CD4-positive, alpha-beta memory T cell (primary cell): ENCODE measurements around the gene TXNRD1. TPM values are rescaled to one million over a fixed set of nuclear protein-coding genes. Genes with fewer than 3 reads are reported as not detected.
A peak's percentile ranks its signal among the peaks of the same experiment; 100 is the strongest.

Experiments used
- CTCF ChIA-PET: fragments of 350-600 bp; sonication (Branson Sonifier 250); formaldehyde crosslinking; loops from one replicate; lab custom pipeline; 2021; ENCODE audit warnings: inconsistent platforms; ENCODE audit not compliant: partially characterized antibody; lab: Charles Lee
- POLR2A ChIA-PET: fragments of 350-600 bp; sonication (Branson Sonifier 250); formaldehyde crosslinking; loops from one replicate; lab custom pipeline; 2021; ENCODE audit not compliant: partially characterized antibody; lab: Charles Lee
- DNase-seq, 5 donors: peaks; one replicate each; pipeline versions ENCODE4 v3.0.0 to v3.0.0-alpha.2; 2020 to 2022; ENCODE audit warnings: mixed read lengths in 1 of 5
- H3K27ac ChIP-seq: one replicate; pipeline ENCODE4 v1.7.0; 2013; ENCODE audit warnings: low read depth, low read length
- H3K27me3 ChIP-seq: 2 replicates; pipeline ENCODE4 v1.7.0; 2013; ENCODE audit warnings: mild to moderate bottlenecking, low read length, moderate library complexity; ENCODE audit not compliant: insufficient read depth
- H3K36me3 ChIP-seq: 2 replicates; pipeline ENCODE4 v1.7.0; 2013; ENCODE audit warnings: mild to moderate bottlenecking, low read length, moderate library complexity; ENCODE audit not compliant: insufficient read depth
- H3K4me1 ChIP-seq: 2 replicates; pipeline ENCODE4 v1.7.0; 2013; ENCODE audit warnings: mild to moderate bottlenecking, low read length, moderate library complexity; ENCODE audit not compliant: insufficient read depth
- H3K4me3 ChIP-seq, 2 donors: one replicate each; pipeline ENCODE4 v1.7.0; 2013; ENCODE audit warnings: low read length in 2 of 2, mild to moderate bottlenecking in 1 of 2
- H3K9me3 ChIP-seq, 2 donors: one replicate each; pipeline ENCODE4 v1.7.0; 2013; ENCODE audit warnings: low read length in 2 of 2, control low read depth in 1 of 2; ENCODE audit not compliant: control insufficient read depth in 1 of 2
- H3K27ac Mint-ChIP-seq, 7 donors: one replicate each; pipeline ENCODE4 v1.8.0; 2020 to 2021; ENCODE audit warnings: mixed read lengths in 7 of 7, mild to moderate bottlenecking in 6 of 7, inconsistent platforms in 3 of 7, moderate library complexity in 3 of 7
- H3K27me3 Mint-ChIP-seq, 2 donors: one replicate each; pipeline ENCODE4 v1.8.0; 2020 to 2021; ENCODE audit warnings: mixed read lengths in 2 of 2
- H3K36me3 Mint-ChIP-seq, 2 donors: one replicate each; pipeline ENCODE4 v1.8.0; 2020 to 2021; ENCODE audit warnings: mixed read lengths in 2 of 2, inconsistent platforms in 1 of 2, mild to moderate bottlenecking in 1 of 2
- H3K4me1 Mint-ChIP-seq, 4 donors: one replicate each; pipeline ENCODE4 v1.8.0; 2020 to 2021; ENCODE audit warnings: mixed read lengths in 4 of 4, mild to moderate bottlenecking in 1 of 4
- H3K4me3 Mint-ChIP-seq, 8 donors: one replicate each; pipeline ENCODE4 v1.8.0; 2020 to 2021; ENCODE audit warnings: mixed read lengths in 8 of 8, mild to moderate bottlenecking in 7 of 8, moderate library complexity in 6 of 8, inconsistent platforms in 3 of 8
- H3K9me3 Mint-ChIP-seq, 8 donors: one replicate each; pipeline ENCODE4 v1.8.0; 2020 to 2021; ENCODE audit warnings: mixed read lengths in 8 of 8, mild to moderate bottlenecking in 5 of 8, inconsistent platforms in 3 of 8, moderate library complexity in 1 of 8
- intact Hi-C: fragments of 100-400 bp; cut with micrococcal nuclease; formaldehyde crosslinking; loops from one replicate; pipeline ENCODE4 v1.15.1; 2023
- polyA plus RNA-seq, 2 donors: library from polyadenylated mRNA; unstranded; fragments of 300-500 nt; fragmentation: Illumina TruSeq; gene quantifications; one replicate each; pipeline ENCODE4 v1.2.3, GENCODE V29; 2021
- total RNA-seq, 2 experiments: library from RNA; stranded (reverse); gene quantifications; one replicate each; pipeline ENCODE4 v1.2.3, GENCODE V29; 2021

The TXNRD1 gene
- total and polyA plus RNA-seq, 4 experiments from 2014 or later: 32.2 to 64.5 (median 46.7) TPM

- Mint-ChIP-seq H3K36me3 (no peaks in the 10 kb centered on the region), H3K4me1 (peaks cover 6 to 9% (median 8%) of the 10 kb centered on the region in 4 donors), H3K27me3 (peaks cover 6 to 8% of the 10 kb centered on the region in 2 donors), H3K9me3 (no peaks in the 10 kb centered on the region), H3K27ac (no peak overlapping the region), H3K4me3 (no peak overlapping the region)
- no peaks in the 10 kb centered on the region for H3K27me3 ChIP-seq
- H3K4me3 ChIP-seq: no peak overlapping the region
- intact Hi-C loops: loop anchor here (10.0 kb wide), 1 partner anchor 345 kb away; the partner anchor contains the start of gene HSP90B1
- ChIA-PET POLR2A (interaction anchor here (1.3 kb wide), 1 partner anchor 9 kb away, joined by 3 read pairs; no protein-coding TSS in a partner anchor), CTCF (interaction anchor here (1.3 kb wide), 1 partner anchor 9 kb away, joined by 7 read pairs; no protein-coding TSS in a partner anchor)
- no peaks in the 10 kb centered on the region for H3K9me3 ChIP-seq
- H3K4me1 ChIP-seq: peaks cover 4% of the 10 kb centered on the region
- H3K27ac ChIP-seq: no peak overlapping the region
- no peak for DNase-seq
- no peaks in the 10 kb centered on the region for H3K36me3 ChIP-seq
Measured at GRCh38 chr12:104280111-104280510, 64.5 kb downstream of the TXNRD1 start.

GRCh38 chr12:104280717-104281458 lies 65.3 kb downstream of the TXNRD1 start:
- no peak overlapping the region for H3K4me3 ChIP-seq
- no peaks in the 10 kb centered on the region for H3K27me3 ChIP-seq
- no peak overlapping the region for H3K27ac ChIP-seq
- H3K27me3 Mint-ChIP-seq: peaks cover 6 to 8% of the 10 kb centered on the region in 2 donors
- intact Hi-C loops: loop anchor here (10.0 kb wide), 1 partner anchor 346 kb away; the partner anchor contains the start of gene HSP90B1
- H3K36me3 ChIP-seq: no peaks in the 10 kb centered on the region
- peaks cover 6% of the 10 kb centered on the region for H3K4me1 ChIP-seq
- H3K27ac Mint-ChIP-seq: no peak overlapping the region
- ChIA-PET POLR2A (interaction anchor here (1.3 kb wide), 1 partner anchor 8 kb away, joined by 3 read pairs; no protein-coding TSS in a partner anchor), CTCF (interaction anchor here (1.3 kb wide), 1 partner anchor 8 kb away, joined by 7 read pairs; no protein-coding TSS in a partner anchor)
- H3K36me3 Mint-ChIP-seq: no peaks in the 10 kb centered on the region
- no peaks in the 10 kb centered on the region for H3K9me3 ChIP-seq
- no peaks in the 10 kb centered on the region for H3K9me3 Mint-ChIP-seq
- H3K4me1 Mint-ChIP-seq: peaks cover 7 to 10% (median 8%) of the 10 kb centered on the region in 4 donors
- no peak overlapping the region for H3K4me3 Mint-ChIP-seq
- no peak for DNase-seq

- no peak overlapping the region for H3K27ac ChIP-seq
- peaks cover 8 to 12% (median 8%) of the 10 kb centered on the region in 4 donors for H3K4me1 Mint-ChIP-seq
- CTCF ChIA-PET: interaction anchor here (1.3 kb wide), 1 partner anchor 20 kb away, joined by 3 read pairs; no protein-coding TSS in a partner anchor
- H3K4me3 ChIP-seq: no peak overlapping the region
- H3K9me3 ChIP-seq: no peaks in the 10 kb centered on the region
- H3K36me3 ChIP-seq: no peaks in the 10 kb centered on the region
- no peaks in the 10 kb centered on the region for H3K27me3 ChIP-seq
- peaks cover 6 to 8% of the 10 kb centered on the region in 2 donors for H3K27me3 Mint-ChIP-seq
- no peaks in the 10 kb centered on the region for H3K9me3 Mint-ChIP-seq
- peak overlapping the region in 1 of 7 donors; percentile 14 for H3K27ac Mint-ChIP-seq
- H3K4me3 Mint-ChIP-seq: no peak overlapping the region
- no peak for DNase-seq
- intact Hi-C loops: loop anchor here (10.0 kb wide), 1 partner anchor 347 kb away; the partner anchor contains the start of gene HSP90B1
- POLR2A ChIA-PET: no interaction called here
- no peaks in the 10 kb centered on the region for H3K36me3 Mint-ChIP-seq
- peaks cover 10% of the 10 kb centered on the region for H3K4me1 ChIP-seq
Measured at GRCh38 chr12:104281636-104282035, 66.1 kb downstream of the TXNRD1 start.

GRCh38 chr12:104282109-104282508 lies 66.5 kb downstream of the TXNRD1 start:
- peaks cover 0 to 4% of the 10 kb centered on the region in 2 donors for H3K36me3 Mint-ChIP-seq
- ChIA-PET CTCF (interaction anchor here (0.8 to 1.3 kb wide), 2 partner anchors 20 to 66 kb away, joined by 3 to 4 read pairs; partner anchors contain the start of gene TXNRD1), POLR2A (no interaction called here)
- H3K27me3 ChIP-seq: no peaks in the 10 kb centered on the region
- H3K27me3 Mint-ChIP-seq: peaks cover 6 to 8% of the 10 kb centered on the region in 2 donors
- peaks cover 9 to 17% (median 12%) of the 10 kb centered on the region in 4 donors for H3K4me1 Mint-ChIP-seq
- H3K27ac Mint-ChIP-seq: peak overlapping the region in 1 of 7 donors; percentile 14
- no peaks in the 10 kb centered on the region for H3K9me3 Mint-ChIP-seq
- no peak overlapping the region for H3K4me3 ChIP-seq
- no peak for DNase-seq
- H3K9me3 ChIP-seq: no peaks in the 10 kb centered on the region
- no peak overlapping the region for H3K27ac ChIP-seq
- H3K4me3 Mint-ChIP-seq: no peak overlapping the region
- H3K36me3 ChIP-seq: no peaks in the 10 kb centered on the region
- H3K4me1 ChIP-seq: peaks cover 10% of the 10 kb centered on the region
- intact Hi-C loops: loop anchor here (10.0 kb wide), 1 partner anchor 347 kb away; the partner anchor contains the start of gene HSP90B1

- Mint-ChIP-seq H3K27me3 (peaks cover under 1 to 2% of the 10 kb centered on the region in 2 donors), H3K4me3 (peak overlapping the region in 2 of 8 donors; percentile 98 to 100), H3K27ac (peak overlapping the region; percentile 94 to 99 (median 96)), H3K9me3 (no peaks in the 10 kb centered on the region), H3K4me1 (peaks cover 23 to 41% (median 30%) of the 10 kb centered on the region in 4 donors), H3K36me3 (peaks cover 0 to 8% of the 10 kb centered on the region in 2 donors)
- ChIA-PET POLR2A (interaction anchor here (0.9 to 4.2 kb wide), 11 partner anchors 9 to 320 kb away, joined by 5 to 97 read pairs (median 7); partner anchors contain the start of genes EID3, NFYB, TDG and TXNRD1), CTCF (interaction anchor here (0.8 to 3.9 kb wide), 8 partner anchors 8 to 73 kb away, joined by 3 to 41 read pairs (median 6); partner anchors contain the start of gene EID3)
- peaks cover 35% of the 10 kb centered on the region for H3K4me1 ChIP-seq
- no peak for DNase-seq
- no peaks in the 10 kb centered on the region for H3K36me3 ChIP-seq
- H3K9me3 ChIP-seq: no peaks in the 10 kb centered on the region
- intact Hi-C loops: loop anchor here (1.0 to 10.0 kb wide), 4 partner anchors 66 to 821 kb away; partner anchors contain the start of genes HSP90B1, TDG and WASHC4
- no peak overlapping the region for H3K4me3 ChIP-seq
- peak overlapping the region; percentile 82 for H3K27ac ChIP-seq
- H3K27me3 ChIP-seq: no peaks in the 10 kb centered on the region
Measured at GRCh38 chr12:104285740-104286515, 70.3 kb downstream of the TXNRD1 start.
